K562 (cell line): ENCODE data around the gene PYROXD2. TPM values are rescaled to one million over a fixed set of nuclear protein-coding genes. Genes with fewer than 3 reads are reported as not detected.

ENCODE experiments used
- CBFA2T2 ChIP-seq: fragments of 450-650 bp; conservative IDR thresholded peaks from 2 replicates; pipeline ENCODE4 v1.6.1; 2017; ENCODE audit warnings: mild to moderate bottlenecking
- CSDE1 ChIP-seq, 2 experiments: fragments of 450-650 bp; IDR thresholded peaks; 2 replicates each; pipeline ENCODE4 v1.6.1; 2016; ENCODE audit warnings: mild to moderate bottlenecking in 1 of 2
- ZNF589 ChIP-seq: fragments of 200-800 bp; sonication (Bioruptor generic); IDR thresholded peaks from 2 replicates; pipeline ENCODE4 v1.6.1; 2016; ENCODE audit warnings: low read depth, missing genetic modification characterization, missing compliant biosample characterization
- polyA plus RNA-seq, 8 experiments: library from polyadenylated mRNA; depleted of rRNA in 4 of 8; stranded (reverse) in 5 of 8; unstranded in 3 of 8; fragments of >200 nt; fragmentation: Nextera tagmentation in 2 of 8; fragmentation: Illumina TruSeq in 1 of 8; extraction: Ambion mirVana in 2 of 8; extraction: Trizol in 1 of 8; gene quantifications; 2 replicates each; pipeline versions ENCODE4 v1.2.1 to v1.2.3, GENCODE V29; 2011 to 2014; ENCODE audit warnings: inconsistent platforms in 1 of 8, missing spikeins in 1 of 8
- total RNA-seq, 7 experiments: library from RNA; depleted of rRNA in 6 of 7; stranded (reverse); fragments of >200 nt in 6 of 7; fragmentation: Illumina TruSeq in 2 of 7; extraction: Trizol in 2 of 7; gene quantifications; 2 replicates each; pipeline versions ENCODE4 v1.2.1 to v1.2.3, GENCODE V29; 2011 to 2021; ENCODE audit warnings: low replicate concordance in 1 of 7
- TF ChIP-seq, protein P1 (sequence below): sonication (generic); formaldehyde crosslinking; IDR thresholded peaks from 2 replicates; pipeline ENCODE4 v1.8.0; 2023; ENCODE audit warnings: missing genetic modification reagents, mild to moderate bottlenecking, borderline replicate concordance
- TF ChIP-seq, protein P2 (sequence below): fragments of 250-450 bp; sonication (Bioruptor Pico); IDR thresholded peaks from 2 replicates; pipeline ENCODE4 v1.5.0; 2021
- TF ChIP-seq, protein P3 (sequence below), 2 experiments: fragments of 450-650 bp; IDR thresholded peaks; 2 replicates each; pipeline ENCODE4 v1.6.1; 2016
- TF ChIP-seq, protein P4 (sequence below): fragments of 200-600 bp; sonication (generic); IDR thresholded peaks from one replicate; pipeline ENCODE4 v1.6.1; 2012; ENCODE audit warnings: mild to moderate bottlenecking, low read depth, low read length, inconsistent platforms

PYROXD2 gene
- total and polyA plus RNA-seq, 9 of the 15 experiments (the other 6 are each of a cell fraction or from before 2014, with no cell fraction given), result 0.14 to 1.4 (median 0.58) TPM

DNA sequence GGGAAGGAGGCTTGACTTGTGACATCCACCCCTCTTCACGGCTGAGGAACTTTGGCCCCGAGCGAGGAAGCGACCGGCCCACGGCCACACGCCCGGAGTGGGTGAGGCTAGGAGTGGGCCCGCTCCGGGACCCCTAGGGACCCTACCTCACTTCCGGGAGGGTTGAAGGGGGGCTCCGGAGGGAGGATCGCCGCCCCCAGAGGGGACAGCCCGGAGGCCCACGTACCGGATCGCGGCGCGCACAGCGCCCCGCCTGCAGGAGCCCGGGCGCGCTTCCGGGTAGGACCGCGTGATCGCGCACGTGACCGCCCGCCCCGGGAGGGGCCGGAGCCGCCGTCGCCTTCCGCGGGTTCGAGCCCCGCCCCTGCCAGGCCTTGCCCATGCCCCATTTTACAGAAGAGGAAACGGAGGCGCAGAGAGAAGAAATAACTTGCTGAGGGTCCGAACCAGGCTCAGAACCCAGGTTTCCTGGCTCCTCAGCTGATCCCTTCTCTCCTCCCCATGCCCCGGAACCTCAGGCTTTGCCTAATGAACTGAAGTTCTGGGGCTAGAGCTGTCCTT is 31.8 kb upstream of the PYROXD2 start, which contains the start of gene HPS1 (continued):
- TF ChIP-seq, protein P1, sequence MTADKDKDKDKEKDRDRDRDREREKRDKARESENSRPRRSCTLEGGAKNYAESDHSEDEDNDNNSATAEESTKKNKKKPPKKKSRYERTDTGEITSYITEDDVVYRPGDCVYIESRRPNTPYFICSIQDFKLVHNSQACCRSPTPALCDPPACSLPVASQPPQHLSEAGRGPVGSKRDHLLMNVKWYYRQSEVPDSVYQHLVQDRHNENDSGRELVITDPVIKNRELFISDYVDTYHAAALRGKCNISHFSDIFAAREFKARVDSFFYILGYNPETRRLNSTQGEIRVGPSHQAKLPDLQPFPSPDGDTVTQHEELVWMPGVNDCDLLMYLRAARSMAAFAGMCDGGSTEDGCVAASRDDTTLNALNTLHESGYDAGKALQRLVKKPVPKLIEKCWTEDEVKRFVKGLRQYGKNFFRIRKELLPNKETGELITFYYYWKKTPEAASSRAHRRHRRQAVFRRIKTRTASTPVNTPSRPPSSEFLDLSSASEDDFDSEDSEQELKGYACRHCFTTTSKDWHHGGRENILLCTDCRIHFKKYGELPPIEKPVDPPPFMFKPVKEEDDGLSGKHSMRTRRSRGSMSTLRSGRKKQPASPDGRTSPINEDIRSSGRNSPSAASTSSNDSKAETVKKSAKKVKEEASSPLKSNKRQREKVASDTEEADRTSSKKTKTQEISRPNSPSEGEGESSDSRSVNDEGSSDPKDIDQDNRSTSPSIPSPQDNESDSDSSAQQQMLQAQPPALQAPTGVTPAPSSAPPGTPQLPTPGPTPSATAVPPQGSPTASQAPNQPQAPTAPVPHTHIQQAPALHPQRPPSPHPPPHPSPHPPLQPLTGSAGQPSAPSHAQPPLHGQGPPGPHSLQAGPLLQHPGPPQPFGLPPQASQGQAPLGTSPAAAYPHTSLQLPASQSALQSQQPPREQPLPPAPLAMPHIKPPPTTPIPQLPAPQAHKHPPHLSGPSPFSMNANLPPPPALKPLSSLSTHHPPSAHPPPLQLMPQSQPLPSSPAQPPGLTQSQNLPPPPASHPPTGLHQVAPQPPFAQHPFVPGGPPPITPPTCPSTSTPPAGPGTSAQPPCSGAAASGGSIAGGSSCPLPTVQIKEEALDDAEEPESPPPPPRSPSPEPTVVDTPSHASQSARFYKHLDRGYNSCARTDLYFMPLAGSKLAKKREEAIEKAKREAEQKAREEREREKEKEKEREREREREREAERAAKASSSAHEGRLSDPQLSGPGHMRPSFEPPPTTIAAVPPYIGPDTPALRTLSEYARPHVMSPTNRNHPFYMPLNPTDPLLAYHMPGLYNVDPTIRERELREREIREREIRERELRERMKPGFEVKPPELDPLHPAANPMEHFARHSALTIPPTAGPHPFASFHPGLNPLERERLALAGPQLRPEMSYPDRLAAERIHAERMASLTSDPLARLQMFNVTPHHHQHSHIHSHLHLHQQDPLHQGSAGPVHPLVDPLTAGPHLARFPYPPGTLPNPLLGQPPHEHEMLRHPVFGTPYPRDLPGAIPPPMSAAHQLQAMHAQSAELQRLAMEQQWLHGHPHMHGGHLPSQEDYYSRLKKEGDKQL, result no peak
- TF ChIP-seq, protein P2, sequence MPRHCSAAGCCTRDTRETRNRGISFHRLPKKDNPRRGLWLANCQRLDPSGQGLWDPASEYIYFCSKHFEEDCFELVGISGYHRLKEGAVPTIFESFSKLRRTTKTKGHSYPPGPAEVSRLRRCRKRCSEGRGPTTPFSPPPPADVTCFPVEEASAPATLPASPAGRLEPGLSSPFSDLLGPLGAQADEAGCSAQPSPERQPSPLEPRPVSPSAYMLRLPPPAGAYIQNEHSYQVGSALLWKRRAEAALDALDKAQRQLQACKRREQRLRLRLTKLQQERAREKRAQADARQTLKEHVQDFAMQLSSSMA (CRISPR knock-in tag), result no peak
- TF ChIP-seq CSDE1 (IDR thresholded peaks at IDR 0.05), result no peak
- no peak for TF ChIP-seq ZNF589 (CRISPR knock-in tag)
- TF ChIP-seq, protein P3, sequence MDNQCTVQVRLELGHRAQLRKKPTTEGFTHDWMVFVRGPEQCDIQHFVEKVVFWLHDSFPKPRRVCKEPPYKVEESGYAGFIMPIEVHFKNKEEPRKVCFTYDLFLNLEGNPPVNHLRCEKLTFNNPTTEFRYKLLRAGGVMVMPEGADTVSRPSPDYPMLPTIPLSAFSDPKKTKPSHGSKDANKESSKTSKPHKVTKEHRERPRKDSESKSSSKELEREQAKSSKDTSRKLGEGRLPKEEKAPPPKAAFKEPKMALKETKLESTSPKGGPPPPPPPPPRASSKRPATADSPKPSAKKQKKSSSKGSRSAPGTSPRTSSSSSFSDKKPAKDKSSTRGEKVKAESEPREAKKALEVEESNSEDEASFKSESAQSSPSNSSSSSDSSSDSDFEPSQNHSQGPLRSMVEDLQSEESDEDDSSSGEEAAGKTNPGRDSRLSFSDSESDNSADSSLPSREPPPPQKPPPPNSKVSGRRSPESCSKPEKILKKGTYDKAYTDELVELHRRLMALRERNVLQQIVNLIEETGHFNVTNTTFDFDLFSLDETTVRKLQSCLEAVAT (IDR thresholded peaks at IDR 0.05), result no peak
- TF ChIP-seq, protein P4, sequence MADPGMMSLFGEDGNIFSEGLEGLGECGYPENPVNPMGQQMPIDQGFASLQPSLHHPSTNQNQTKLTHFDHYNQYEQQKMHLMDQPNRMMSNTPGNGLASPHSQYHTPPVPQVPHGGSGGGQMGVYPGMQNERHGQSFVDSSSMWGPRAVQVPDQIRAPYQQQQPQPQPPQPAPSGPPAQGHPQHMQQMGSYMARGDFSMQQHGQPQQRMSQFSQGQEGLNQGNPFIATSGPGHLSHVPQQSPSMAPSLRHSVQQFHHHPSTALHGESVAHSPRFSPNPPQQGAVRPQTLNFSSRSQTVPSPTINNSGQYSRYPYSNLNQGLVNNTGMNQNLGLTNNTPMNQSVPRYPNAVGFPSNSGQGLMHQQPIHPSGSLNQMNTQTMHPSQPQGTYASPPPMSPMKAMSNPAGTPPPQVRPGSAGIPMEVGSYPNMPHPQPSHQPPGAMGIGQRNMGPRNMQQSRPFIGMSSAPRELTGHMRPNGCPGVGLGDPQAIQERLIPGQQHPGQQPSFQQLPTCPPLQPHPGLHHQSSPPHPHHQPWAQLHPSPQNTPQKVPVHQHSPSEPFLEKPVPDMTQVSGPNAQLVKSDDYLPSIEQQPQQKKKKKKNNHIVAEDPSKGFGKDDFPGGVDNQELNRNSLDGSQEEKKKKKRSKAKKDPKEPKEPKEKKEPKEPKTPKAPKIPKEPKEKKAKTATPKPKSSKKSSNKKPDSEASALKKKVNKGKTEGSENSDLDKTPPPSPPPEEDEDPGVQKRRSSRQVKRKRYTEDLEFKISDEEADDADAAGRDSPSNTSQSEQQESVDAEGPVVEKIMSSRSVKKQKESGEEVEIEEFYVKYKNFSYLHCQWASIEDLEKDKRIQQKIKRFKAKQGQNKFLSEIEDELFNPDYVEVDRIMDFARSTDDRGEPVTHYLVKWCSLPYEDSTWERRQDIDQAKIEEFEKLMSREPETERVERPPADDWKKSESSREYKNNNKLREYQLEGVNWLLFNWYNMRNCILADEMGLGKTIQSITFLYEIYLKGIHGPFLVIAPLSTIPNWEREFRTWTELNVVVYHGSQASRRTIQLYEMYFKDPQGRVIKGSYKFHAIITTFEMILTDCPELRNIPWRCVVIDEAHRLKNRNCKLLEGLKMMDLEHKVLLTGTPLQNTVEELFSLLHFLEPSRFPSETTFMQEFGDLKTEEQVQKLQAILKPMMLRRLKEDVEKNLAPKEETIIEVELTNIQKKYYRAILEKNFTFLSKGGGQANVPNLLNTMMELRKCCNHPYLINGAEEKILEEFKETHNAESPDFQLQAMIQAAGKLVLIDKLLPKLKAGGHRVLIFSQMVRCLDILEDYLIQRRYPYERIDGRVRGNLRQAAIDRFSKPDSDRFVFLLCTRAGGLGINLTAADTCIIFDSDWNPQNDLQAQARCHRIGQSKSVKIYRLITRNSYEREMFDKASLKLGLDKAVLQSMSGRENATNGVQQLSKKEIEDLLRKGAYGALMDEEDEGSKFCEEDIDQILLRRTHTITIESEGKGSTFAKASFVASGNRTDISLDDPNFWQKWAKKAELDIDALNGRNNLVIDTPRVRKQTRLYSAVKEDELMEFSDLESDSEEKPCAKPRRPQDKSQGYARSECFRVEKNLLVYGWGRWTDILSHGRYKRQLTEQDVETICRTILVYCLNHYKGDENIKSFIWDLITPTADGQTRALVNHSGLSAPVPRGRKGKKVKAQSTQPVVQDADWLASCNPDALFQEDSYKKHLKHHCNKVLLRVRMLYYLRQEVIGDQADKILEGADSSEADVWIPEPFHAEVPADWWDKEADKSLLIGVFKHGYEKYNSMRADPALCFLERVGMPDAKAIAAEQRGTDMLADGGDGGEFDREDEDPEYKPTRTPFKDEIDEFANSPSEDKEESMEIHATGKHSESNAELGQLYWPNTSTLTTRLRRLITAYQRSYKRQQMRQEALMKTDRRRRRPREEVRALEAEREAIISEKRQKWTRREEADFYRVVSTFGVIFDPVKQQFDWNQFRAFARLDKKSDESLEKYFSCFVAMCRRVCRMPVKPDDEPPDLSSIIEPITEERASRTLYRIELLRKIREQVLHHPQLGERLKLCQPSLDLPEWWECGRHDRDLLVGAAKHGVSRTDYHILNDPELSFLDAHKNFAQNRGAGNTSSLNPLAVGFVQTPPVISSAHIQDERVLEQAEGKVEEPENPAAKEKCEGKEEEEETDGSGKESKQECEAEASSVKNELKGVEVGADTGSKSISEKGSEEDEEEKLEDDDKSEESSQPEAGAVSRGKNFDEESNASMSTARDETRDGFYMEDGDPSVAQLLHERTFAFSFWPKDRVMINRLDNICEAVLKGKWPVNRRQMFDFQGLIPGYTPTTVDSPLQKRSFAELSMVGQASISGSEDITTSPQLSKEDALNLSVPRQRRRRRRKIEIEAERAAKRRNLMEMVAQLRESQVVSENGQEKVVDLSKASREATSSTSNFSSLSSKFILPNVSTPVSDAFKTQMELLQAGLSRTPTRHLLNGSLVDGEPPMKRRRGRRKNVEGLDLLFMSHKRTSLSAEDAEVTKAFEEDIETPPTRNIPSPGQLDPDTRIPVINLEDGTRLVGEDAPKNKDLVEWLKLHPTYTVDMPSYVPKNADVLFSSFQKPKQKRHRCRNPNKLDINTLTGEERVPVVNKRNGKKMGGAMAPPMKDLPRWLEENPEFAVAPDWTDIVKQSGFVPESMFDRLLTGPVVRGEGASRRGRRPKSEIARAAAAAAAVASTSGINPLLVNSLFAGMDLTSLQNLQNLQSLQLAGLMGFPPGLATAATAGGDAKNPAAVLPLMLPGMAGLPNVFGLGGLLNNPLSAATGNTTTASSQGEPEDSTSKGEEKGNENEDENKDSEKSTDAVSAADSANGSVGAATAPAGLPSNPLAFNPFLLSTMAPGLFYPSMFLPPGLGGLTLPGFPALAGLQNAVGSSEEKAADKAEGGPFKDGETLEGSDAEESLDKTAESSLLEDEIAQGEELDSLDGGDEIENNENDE, result no peak
- TF ChIP-seq CBFA2T2, result peak; percentile 70
